Measurements from ENCODE around the gene THSD4.

- TF ChIP-seq CTCF (optimal IDR thresholded peaks at IDR 0.05 in 1 of 3, IDR thresholded peaks at IDR 0.05 in 1 of 3, conservative IDR thresholded peaks at IDR 0.05 in 1 of 3; ENCODE audit: extremely low read depth in 1 of 3, insufficient read depth in 2 of 3, low read length in 3 of 3) (no peak), EZH2 (IDR thresholded peaks at IDR 0.05; ENCODE audit: low read length) (no peak)
These were observed 84.4 kb downstream of the THSD4 start for GRCh38 chr15:71199384-71200351.
